KMS-11 (cell line): Measurements from ENCODE around the gene SAMD4B.
"Not testable (repeated sequence)": the region's sequence is repeated elsewhere in the genome, so short reads cannot be mapped to it uniquely, and the experiment has no call there.

Experiments
- H2AFZ ChIP-seq: fragments of 200-600 bp; sonication (generic); 2 replicates; pipeline ENCODE4 v1.6.1; 2016; ENCODE audit warnings: antibody characterized with exemption, mixed run types, low read depth
- H3K27ac ChIP-seq: fragments of 200-600 bp; sonication (generic); 2 replicates; pipeline ENCODE4 v1.6.1; 2016; ENCODE audit warnings: mild to moderate bottlenecking, mixed run types
- H3K27me3 ChIP-seq: fragments of 200-600 bp; sonication (generic); 2 replicates; pipeline ENCODE4 v1.6.1; 2017; ENCODE audit warnings: mild to moderate bottlenecking, low read depth, mixed run types, moderate library complexity; ENCODE audit not compliant: insufficient read depth
- H3K36me3 ChIP-seq: fragments of 200-600 bp; sonication (generic); 2 replicates; pipeline ENCODE4 v1.6.1; 2017; ENCODE audit warnings: mild to moderate bottlenecking, mixed run types; ENCODE audit not compliant: insufficient read depth
- H3K4me1 ChIP-seq: fragments of 200-600 bp; sonication (generic); 2 replicates; pipeline ENCODE4 v1.6.1; 2016; ENCODE audit warnings: mild to moderate bottlenecking, low read depth, mixed run types; ENCODE audit not compliant: poor library complexity, severe bottlenecking
- H3K4me2 ChIP-seq: fragments of 200-600 bp; sonication (generic); 2 replicates; pipeline ENCODE4 v1.7.0; 2016; ENCODE audit warnings: mild to moderate bottlenecking, mixed run types
- H3K4me3 ChIP-seq: fragments of 200-600 bp; sonication (generic); IDR thresholded peaks from 2 replicates; pipeline ENCODE4 v1.6.1; 2017; ENCODE audit warnings: low read depth, low read length, mixed read lengths; ENCODE audit not compliant: insufficient read depth
- H3K79me2 ChIP-seq: fragments of 200-600 bp; sonication (generic); 2 replicates; pipeline ENCODE4 v1.6.1; 2016; ENCODE audit warnings: low read depth, mixed run types; ENCODE audit not compliant: insufficient read depth
- H3K9ac ChIP-seq: fragments of 200-600 bp; sonication (generic); 2 replicates; pipeline ENCODE4 v1.6.1; 2016; ENCODE audit warnings: mild to moderate bottlenecking, mixed run types
- H4K20me1 ChIP-seq: fragments of 200-600 bp; sonication (generic); 2 replicates; pipeline ENCODE4 v1.6.1; 2016; ENCODE audit warnings: mild to moderate bottlenecking, mixed run types; ENCODE audit not compliant: insufficient read depth
- TF ChIP-seq, protein P1 (sequence below): fragments of 200-600 bp; sonication (generic); conservative IDR thresholded peaks from 2 replicates; pipeline ENCODE4 v1.6.1; 2017; ENCODE audit warnings: low read depth, mild to moderate bottlenecking, antibody characterized with exemption, low read length, moderate library complexity, mixed read lengths

SAMD4B gene

GRCh38 chr19:39372047-39372802 is 30.0 kb downstream of the SAMD4B start:
- H3K27ac ChIP-seq, result no peak overlapping the region
- TF ChIP-seq, protein P1, sequence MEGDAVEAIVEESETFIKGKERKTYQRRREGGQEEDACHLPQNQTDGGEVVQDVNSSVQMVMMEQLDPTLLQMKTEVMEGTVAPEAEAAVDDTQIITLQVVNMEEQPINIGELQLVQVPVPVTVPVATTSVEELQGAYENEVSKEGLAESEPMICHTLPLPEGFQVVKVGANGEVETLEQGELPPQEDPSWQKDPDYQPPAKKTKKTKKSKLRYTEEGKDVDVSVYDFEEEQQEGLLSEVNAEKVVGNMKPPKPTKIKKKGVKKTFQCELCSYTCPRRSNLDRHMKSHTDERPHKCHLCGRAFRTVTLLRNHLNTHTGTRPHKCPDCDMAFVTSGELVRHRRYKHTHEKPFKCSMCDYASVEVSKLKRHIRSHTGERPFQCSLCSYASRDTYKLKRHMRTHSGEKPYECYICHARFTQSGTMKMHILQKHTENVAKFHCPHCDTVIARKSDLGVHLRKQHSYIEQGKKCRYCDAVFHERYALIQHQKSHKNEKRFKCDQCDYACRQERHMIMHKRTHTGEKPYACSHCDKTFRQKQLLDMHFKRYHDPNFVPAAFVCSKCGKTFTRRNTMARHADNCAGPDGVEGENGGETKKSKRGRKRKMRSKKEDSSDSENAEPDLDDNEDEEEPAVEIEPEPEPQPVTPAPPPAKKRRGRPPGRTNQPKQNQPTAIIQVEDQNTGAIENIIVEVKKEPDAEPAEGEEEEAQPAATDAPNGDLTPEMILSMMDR, result no peak
- H3K79me2 ChIP-seq, result no peaks in the 10 kb centered on the region
- no peaks in the 10 kb centered on the region for H3K4me1 ChIP-seq
- no peak overlapping the region for H3K4me3 ChIP-seq
- no peaks in the 10 kb centered on the region for H4K20me1 ChIP-seq
- H3K9ac ChIP-seq, result no peak overlapping the region
- no peak overlapping the region for H2AFZ ChIP-seq
- no peak overlapping the region for H3K4me2 ChIP-seq
- H3K36me3 ChIP-seq, result no peaks in the 10 kb centered on the region; the same call in 1 of the 2 replicates
- H3K27me3 ChIP-seq, result no peaks in the 10 kb centered on the region

GRCh38 chr19:39372941-39373340 is 30.7 kb downstream of the SAMD4B start:
- no peak overlapping the region for H2AFZ ChIP-seq
- H3K27ac ChIP-seq, result no peak overlapping the region
- H4K20me1 ChIP-seq, result no peaks in the 10 kb centered on the region
- no peaks in the 10 kb centered on the region for H3K79me2 ChIP-seq
- H3K4me3 ChIP-seq, result no peak overlapping the region
- H3K9ac ChIP-seq, result no peak overlapping the region
- H3K36me3 ChIP-seq, result no peaks in the 10 kb centered on the region; the same call in 1 of the 2 replicates
- TF ChIP-seq, protein P1, result no peak
- no peaks in the 10 kb centered on the region for H3K4me1 ChIP-seq
- no peak overlapping the region for H3K4me2 ChIP-seq
- no peaks in the 10 kb centered on the region for H3K27me3 ChIP-seq

GRCh38 chr19:39375929-39376328 is 33.7 kb downstream of the SAMD4B start:
- no peak overlapping the region for H2AFZ ChIP-seq
- no peak overlapping the region for H3K27ac ChIP-seq
- peaks cover 4% of the 10 kb centered on the region; the same call in 1 of the 2 replicates for H3K36me3 ChIP-seq
- H4K20me1 ChIP-seq, result no peaks in the 10 kb centered on the region
- H3K27me3 ChIP-seq, result no peaks in the 10 kb centered on the region
- no peak overlapping the region for H3K9ac ChIP-seq
- no peaks in the 10 kb centered on the region for H3K79me2 ChIP-seq
- TF ChIP-seq, protein P1, result no peak
- H3K4me3 ChIP-seq, result no peak overlapping the region
- H3K4me1 ChIP-seq, result no peaks in the 10 kb centered on the region
- H3K4me2 ChIP-seq, result no peak overlapping the region

DNA sequence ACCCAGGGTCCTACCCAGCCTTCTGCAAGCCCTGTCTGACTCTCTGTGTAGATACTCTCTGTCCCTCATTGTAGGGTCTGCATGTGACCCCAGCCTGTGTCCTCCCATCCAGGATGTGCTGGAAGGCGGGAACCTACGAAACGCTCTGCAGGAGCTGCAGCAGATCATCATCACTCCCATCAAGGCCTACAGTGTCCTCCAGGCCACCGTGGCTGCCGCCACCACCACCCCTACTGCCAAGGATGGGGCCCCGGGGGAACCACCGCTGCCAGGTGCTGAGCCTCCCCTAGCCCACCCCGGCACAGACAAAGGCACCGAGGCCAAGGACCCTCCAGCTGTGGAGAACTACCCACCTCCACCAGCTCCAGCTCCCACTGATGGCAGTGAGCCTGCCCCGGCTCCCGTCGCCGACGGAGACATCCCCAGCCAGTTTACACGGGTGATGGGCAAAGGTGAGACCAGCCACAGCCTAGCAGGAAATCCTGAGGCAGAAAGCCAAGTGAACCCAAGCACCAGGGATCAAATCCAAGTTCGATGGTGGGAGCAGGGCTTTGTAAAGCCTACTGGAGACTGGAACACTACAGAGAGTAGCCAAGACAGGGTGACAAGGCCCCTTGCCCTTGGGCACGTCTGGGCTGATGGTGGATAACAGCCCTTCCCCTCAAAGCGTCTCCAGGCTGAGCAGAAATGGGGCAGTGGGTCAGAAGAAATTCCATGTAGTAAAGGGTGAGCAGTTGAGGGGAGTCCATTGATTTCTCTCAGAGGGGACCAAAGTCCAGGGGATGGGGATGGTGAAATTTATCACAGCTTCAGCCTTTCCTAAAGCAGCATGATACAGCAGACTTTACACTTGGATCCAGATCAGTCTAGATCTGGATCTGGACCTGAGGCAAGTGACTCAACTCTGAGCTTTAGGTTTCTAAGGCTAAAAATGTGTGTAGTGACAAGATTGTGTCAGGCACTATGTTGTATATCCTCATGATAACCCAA is 35.4 kb downstream of the SAMD4B start:
- Histone ChIP-seq H3K4me2 (no peak overlapping the region), H2AFZ (no peak overlapping the region), H3K9ac (no peak overlapping the region), H3K27me3 (no peaks in the 10 kb centered on the region), H3K27ac (no peak overlapping the region), H3K4me3 (no peak overlapping the region), H3K36me3 (peaks cover 4% of the 10 kb centered on the region; the same call in 1 of the 2 replicates), H4K20me1 (no peaks in the 10 kb centered on the region), H3K4me1 (no peaks in the 10 kb centered on the region), H3K79me2 (no peaks in the 10 kb centered on the region)
- TF ChIP-seq, protein P1, result no peak

- not testable (repeated sequence) for H3K27ac ChIP-seq, H3K36me3 ChIP-seq, H3K79me2 ChIP-seq, H2AFZ ChIP-seq, H3K4me3 ChIP-seq, H4K20me1 ChIP-seq, H3K4me1 ChIP-seq, H3K9ac ChIP-seq, H3K27me3 ChIP-seq, H3K4me2 ChIP-seq
Observed at GRCh38 chr19:39379366-39379765, 37.1 kb downstream of the SAMD4B start.
